Myometrial cell (primary cell): ENCODE data around the gene ZNF212. TPM values are rescaled to one million over a fixed set of nuclear protein-coding genes. Genes with fewer than 3 reads are reported as not detected.

ENCODE experiments used
- total RNA-seq: library from RNA; depleted of rRNA; stranded (reverse); fragments of >200 nt; gene quantifications from 2 replicates; pipeline ENCODE4 v1.2.3, GENCODE V29; 2015

The ZNF212 gene
- total RNA-seq: 4.0 and 5.0 TPM in 2 replicates

DNA sequence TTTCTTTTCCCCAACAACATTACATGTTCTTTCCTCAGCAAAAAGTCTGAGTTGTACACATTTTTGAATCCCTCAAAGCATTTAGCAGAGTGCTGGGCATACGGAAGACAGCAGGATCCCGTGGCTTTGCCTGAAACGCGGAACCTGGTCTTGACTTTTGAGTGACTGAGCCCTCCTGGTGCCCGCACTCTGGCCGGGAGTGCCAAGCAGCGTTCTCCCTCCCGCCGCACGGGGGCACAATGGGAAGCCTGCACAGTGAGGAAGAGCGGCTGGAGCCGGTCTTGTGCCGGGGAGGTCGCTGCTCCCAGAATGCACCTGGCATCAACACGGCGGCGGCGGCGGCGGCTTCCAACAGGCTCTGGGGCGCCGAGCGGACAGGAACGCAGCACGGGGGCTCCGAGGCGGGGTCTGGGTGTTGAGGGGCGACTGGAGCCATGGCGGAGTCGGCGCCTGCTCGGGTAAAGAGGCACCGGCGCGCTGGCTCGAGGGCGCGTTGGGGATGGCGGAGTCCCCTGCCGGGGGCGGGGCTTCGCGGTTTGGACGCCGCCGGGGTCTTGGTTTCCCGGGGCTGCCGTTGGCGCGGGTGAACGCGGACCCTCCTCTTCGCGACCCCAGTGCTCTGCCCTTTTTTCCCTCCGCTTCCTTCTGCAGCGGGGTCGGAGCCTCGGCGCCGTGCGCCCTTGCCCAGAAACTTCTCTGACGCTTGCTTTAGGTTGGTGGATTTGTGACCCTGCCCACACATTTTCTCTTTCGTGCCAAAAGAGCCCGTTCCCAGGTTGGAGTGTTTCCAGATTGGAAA lies at the start of gene ZNF212:
TSS of gene ZNF212 (plus strand) at position 307 of the 799 bp plus-strand sequence. CDS start at position 435, 128 bp downstream.

DNA sequence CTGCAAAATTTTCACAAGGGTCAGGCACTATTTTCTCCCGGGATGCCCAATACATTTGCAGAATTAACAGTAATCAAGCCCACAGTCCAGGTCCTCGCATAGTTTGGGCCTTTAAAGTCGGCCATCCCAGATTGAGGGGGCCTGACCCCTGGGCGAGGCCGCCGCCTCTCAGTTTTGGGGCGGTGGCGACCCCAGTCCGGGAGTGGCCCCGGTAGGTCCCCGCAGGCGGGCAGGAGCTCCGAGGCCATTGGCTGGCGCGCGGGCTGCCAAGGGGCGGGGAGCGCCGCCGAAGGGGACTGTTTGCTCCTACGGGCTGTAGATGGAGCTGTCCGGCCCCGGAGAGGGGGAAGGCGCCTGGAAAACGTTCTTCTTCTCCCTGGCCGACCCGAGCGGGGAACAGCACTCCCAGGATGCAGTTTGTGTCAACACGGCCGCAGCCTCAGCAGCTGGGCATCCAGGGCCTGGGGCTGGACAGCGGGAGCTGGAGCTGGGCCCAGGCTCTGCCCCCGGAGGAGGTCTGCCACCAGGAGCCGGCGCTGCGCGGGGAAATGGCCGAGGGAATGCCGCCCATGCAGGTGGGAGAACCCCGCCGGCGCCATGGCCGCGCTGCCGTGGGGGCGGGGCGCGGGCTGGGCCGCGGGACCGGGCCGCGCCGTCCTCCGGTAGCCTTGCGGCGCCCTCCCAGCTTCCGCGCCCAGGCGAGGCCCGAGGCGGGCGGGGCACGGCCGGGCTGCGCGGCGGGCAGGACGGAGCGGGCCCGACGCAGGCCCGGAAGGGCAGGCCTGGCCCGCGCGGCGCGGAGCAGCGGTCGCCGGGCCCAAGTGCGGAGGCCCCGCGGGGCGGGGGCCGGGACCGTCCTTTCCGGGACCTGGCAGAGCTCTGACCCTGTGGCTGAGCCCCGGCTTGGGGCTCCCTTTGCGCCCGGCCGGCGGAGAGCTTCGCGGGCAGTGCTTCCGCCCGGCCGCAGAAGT lies 44.0 kb upstream of the ZNF212 start, which contains the start of gene ZNF282:
TSS of gene ZNF282 (plus strand) at position 367 of the 971 bp plus-strand sequence. CDS start at position 411, 44 bp downstream.

GRCh38 chr7:149261829-149262617 lies 22.6 kb downstream of the ZNF212 start, which contains the start of gene ZNF783:
Gene ZNF783 (plus strand): TSS chr7:149262196. CDS start chr7:149262334, 138 bp downstream.

Other genes with a start within 250 kb of the ZNF212 start
- 339 and 359 TPM in 2 replicates for gene PDIA4, start 211.1 kb upstream of the ZNF212 start, total RNA-seq
- gene ZNF786, start 148.9 kb upstream of the ZNF212 start, total RNA-seq: 3.2 and 3.7 TPM in 2 replicates
- gene ZNF425, start 113.3 kb upstream of the ZNF212 start, total RNA-seq: 1.1 and 1.4 TPM in 2 replicates
- 8.5 and 9.5 TPM in 2 replicates for gene ZNF398, start 92.2 kb upstream of the ZNF212 start, total RNA-seq
- gene ZNF282, start 44.1 kb upstream of the ZNF212 start, total RNA-seq: 17.0 and 19.5 TPM in 2 replicates
- 3.0 and 4.6 TPM in 2 replicates for gene ZNF783, start 22.5 kb downstream of the ZNF212 start, total RNA-seq
- 8.7 and 9.8 TPM in 2 replicates for gene ZNF777, start 221.4 kb downstream of the ZNF212 start, total RNA-seq